Common myeloid progenitor, CD34-positive (primary cell): ENCODE results near the gene METAP1.
"Not testable (repeated sequence)": the region's sequence is repeated elsewhere in the genome, so short reads cannot be mapped to it uniquely, and the experiment has no call there.

ENCODE experiments used
- CTCF ChIA-PET: fragments of 350-600 bp; sonication (Branson Sonifier 250); formaldehyde crosslinking; loops from one replicate; lab custom pipeline; 2021; ENCODE audit warnings: antibody characterized with exemption; lab: Charles Lee
- POLR2A ChIA-PET: fragments of 350-600 bp; sonication (Branson Sonifier 250); formaldehyde crosslinking; loops from one replicate; lab custom pipeline; 2021; ENCODE audit warnings: antibody characterized with exemption; lab: Charles Lee
- DNase-seq, 3 donors: peaks; one replicate each; pipeline versions ENCODE4 v3.0.0 to v3.0.0-alpha.2; 2013
- H3K27ac ChIP-seq, 2 experiments: 1 replicate in 1 of 2; 2 replicates in 1 of 2; pipeline ENCODE4 v1.7.0; 2013; ENCODE audit warnings: inconsistent platforms in 2 of 2, low read length in 2 of 2, mild to moderate bottlenecking in 2 of 2, low read depth in 1 of 2, moderate library complexity in 1 of 2; ENCODE audit not compliant: severe bottlenecking in 2 of 2, insufficient read depth in 1 of 2, poor library complexity in 1 of 2
- H3K27me3 ChIP-seq, 5 experiments: replicated peaks in 2 of 5; 1 replicate in 3 of 5; 2 replicates in 2 of 5; pipeline versions ENCODE4 v1.6.1 to v1.7.0; 2013; ENCODE audit warnings: low read length in 4 of 5, mild to moderate bottlenecking in 2 of 5, moderate library complexity in 2 of 5, inconsistent platforms in 1 of 5; ENCODE audit not compliant: insufficient read depth in 5 of 5, control insufficient read depth in 4 of 5
- H3K36me3 ChIP-seq, 4 experiments: 1 replicate in 2 of 4; 2 replicates in 2 of 4; pipeline versions ENCODE4 v1.6.1 to v1.7.0; 2013; ENCODE audit warnings: low read length in 3 of 4, control low read depth in 1 of 4, mild to moderate bottlenecking in 1 of 4; ENCODE audit not compliant: control insufficient read depth in 4 of 4, insufficient read depth in 4 of 4
- H3K4me1 ChIP-seq, 4 experiments: 1 replicate in 3 of 4; 2 replicates in 1 of 4; pipeline versions ENCODE4 v1.6.1 to v1.7.1; 2013; ENCODE audit warnings: low read length in 3 of 4, mild to moderate bottlenecking in 3 of 4, control low read depth in 1 of 4, inconsistent platforms in 1 of 4, moderate library complexity in 1 of 4; ENCODE audit not compliant: control insufficient read depth in 4 of 4, insufficient read depth in 4 of 4; ENCODE audit errors: control extremely low read depth in 1 of 4
- H3K4me3 ChIP-seq, 7 experiments: 1 replicate in 4 of 7; 2 replicates in 3 of 7; pipeline versions ENCODE4 v1.5.1 to v1.7.0; 2013; ENCODE audit warnings: mild to moderate bottlenecking in 7 of 7, low read length in 6 of 7, moderate library complexity in 6 of 7, inconsistent platforms in 2 of 7, low read depth in 2 of 7, control low read depth in 1 of 7; ENCODE audit not compliant: insufficient read depth in 4 of 7, control insufficient read depth in 1 of 7; ENCODE audit errors: extremely low read depth in 1 of 7
- H3K9me3 ChIP-seq, 5 experiments: 1 replicate in 4 of 5; 2 replicates in 1 of 5; pipeline versions ENCODE4 v1.6.1 to v1.7.1; 2013; ENCODE audit warnings: low read length in 4 of 5, mild to moderate bottlenecking in 2 of 5, inconsistent platforms in 1 of 5, low read depth in 1 of 5, moderate library complexity in 1 of 5; ENCODE audit not compliant: control insufficient read depth in 4 of 5, insufficient read depth in 2 of 5; ENCODE audit errors: control extremely low read depth in 1 of 5
- WGBS: methylation state at CpG from one replicate; pipeline ENCODE4 v1.1.5; 2013; ENCODE audit not compliant: insufficient coverage; 5-methylcytosine and 5-hydroxymethylcytosine counted together

The METAP1 gene

GRCh38 chr4:99013884-99014523 lies 18.5 kb downstream of the METAP1 start:
- Histone ChIP-seq H3K27ac (no peak overlapping the region), H3K9me3 (peaks cover 7 to 28% (median 12%) of the 10 kb centered on the region in 5 experiments), H3K27me3 (no peaks in the 10 kb centered on the region), H3K4me3 (no peak overlapping the region), H3K4me1 (no peaks in the 10 kb centered on the region), H3K36me3 (peaks cover 8 to 29% (median 10%) of the 10 kb centered on the region in 4 experiments)
- DNase-seq: no peak
- POLR2A ChIA-PET: no interaction called here
- CTCF ChIA-PET: interaction anchor here (0.8 to 1.9 kb wide), 3 partner anchors 9 to 19 kb away, joined by 3 to 5 read pairs (median 3); partner anchors contain the start of gene METAP1
- no CpG with 5 or more reads among the region's 6 CpGs for WGBS

GRCh38 chr4:99021386-99021785 lies 25.9 kb downstream of the METAP1 start:
- Histone ChIP-seq H3K9me3 (peaks cover 3 to 35% (median 18%) of the 10 kb centered on the region in 5 experiments), H3K27me3 (no peaks in the 10 kb centered on the region), H3K27ac (no peak overlapping the region), H3K36me3 (peaks cover 3 to 43% (median 22%) of the 10 kb centered on the region in 4 experiments), H3K4me3 (no peak overlapping the region), H3K4me1 (no peaks in the 10 kb centered on the region)
- DNase-seq: no peak
- POLR2A ChIA-PET: no interaction called here
- 94% methylated on average over 2 of the region's 5 CpGs for WGBS
- CTCF ChIA-PET: no interaction called here

- 93% methylated on average over 7 of the region's 9 CpGs for WGBS
- no peak overlapping the region for H3K27ac ChIP-seq
- H3K4me3 ChIP-seq: peak overlapping the region in 3 of 7 experiments; percentile 26 to 41 (median 31)
- peaks cover 3 to 38% (median 19%) of the 10 kb centered on the region in 4 experiments for H3K36me3 ChIP-seq
- H3K4me1 ChIP-seq: no peaks in the 10 kb centered on the region
- POLR2A ChIA-PET: no interaction called here
- DNase-seq: no peak
- H3K9me3 ChIP-seq: peaks cover 3 to 35% (median 18%) of the 10 kb centered on the region in 5 experiments
- no peaks in the 10 kb centered on the region for H3K27me3 ChIP-seq
- CTCF ChIA-PET: no interaction called here
Measured at GRCh38 chr4:99022566-99022965, 27.0 kb downstream of the METAP1 start.

GRCh38 chr4:99023800-99024251 lies 28.3 kb downstream of the METAP1 start:
- H3K27ac ChIP-seq, H3K4me1 ChIP-seq, H3K4me3 ChIP-seq, POLR2A ChIA-PET, H3K27me3 ChIP-seq: not testable (repeated sequence)
- CTCF ChIA-PET: interaction anchor here (1.1 to 1.2 kb wide), 2 partner anchors 12 to 33 kb away, joined by 3 to 4 read pairs; no protein-coding TSS in a partner anchor
- peaks cover 3 to 35% (median 17%) of the 10 kb centered on the region in 5 experiments for H3K9me3 ChIP-seq
- peaks cover 2 to 34% (median 17%) of the 10 kb centered on the region in 4 experiments for H3K36me3 ChIP-seq
- whole genome bisulfite sequencing: 94% methylated on average over 8 of the region's 10 CpGs
- peak in 2 of 3 donors; percentile 20 to 43 for DNase-seq

GRCh38 chr4:99024481-99025275 lies 29.2 kb downstream of the METAP1 start:
- POLR2A ChIA-PET: no interaction called here
- Histone ChIP-seq H3K9me3 (peaks cover under 1 to 30% (median 16%) of the 10 kb centered on the region in 5 experiments), H3K27me3 (no peaks in the 10 kb centered on the region), H3K4me3 (no peak overlapping the region), H3K27ac (peak overlapping the region in 1 of 2 experiments; percentile 17), H3K36me3 (peaks cover 0 to 26% (median 13%) of the 10 kb centered on the region in 4 experiments), H3K4me1 (peaks cover 0 to 4% (median 2%) of the 10 kb centered on the region in 4 experiments)
- WGBS: 94% methylated on average over 7 of the region's 7 CpGs
- no peak for DNase-seq
- CTCF ChIA-PET: interaction anchor here (1.0 to 1.2 kb wide), 3 partner anchors 13 to 32 kb away, joined by 3 to 4 read pairs (median 4); no protein-coding TSS in a partner anchor

- CTCF ChIA-PET: interaction anchor here (1.0 to 1.2 kb wide), 2 partner anchors 23 to 31 kb away, joined by 3 to 4 read pairs; no protein-coding TSS in a partner anchor
Measured at GRCh38 chr4:99025506-99025905, 30.0 kb downstream of the METAP1 start.

More at GRCh38 chr4:99025506-99025905, 30.0 kb downstream of the METAP1 start:
- Histone ChIP-seq H3K9me3 (peaks cover 0 to 24% (median 12%) of the 10 kb centered on the region in 5 experiments), H3K27ac (peak overlapping the region in 1 of 2 experiments; percentile 17), H3K36me3 (peaks cover 0 to 19% (median 11%) of the 10 kb centered on the region in 4 experiments), H3K4me1 (peaks cover 0 to 12% (median 3%) of the 10 kb centered on the region in 4 experiments), H3K27me3 (no peaks in the 10 kb centered on the region), H3K4me3 (no peak overlapping the region)
- POLR2A ChIA-PET: no interaction called here
- no peak for DNase-seq
- WGBS: no CpG with 5 or more reads among the region's 1 CpG
